SK-N-SH (cell line): ENCODE data around the gene SNX1.

ENCODE experiments used
- CTCF ChIP-seq: fragments of 200-600 bp; sonication (generic); IDR thresholded peaks from 2 replicates; pipeline ENCODE4 v1.6.1; 2017; ENCODE audit warnings: antibody characterized with exemption, mild to moderate bottlenecking, moderate library complexity
- MEF2A ChIP-seq: IDR thresholded peaks from 2 replicates; pipeline ENCODE4 v1.4.0; 2012; ENCODE audit warnings: low read depth, borderline replicate concordance
- USF1 ChIP-seq: IDR thresholded peaks from 2 replicates; pipeline ENCODE4 v1.4.0; 2012; ENCODE audit warnings: low read depth, borderline replicate concordance

- TF ChIP-seq MEF2A, result no peak
- no peak for TF ChIP-seq CTCF
- no peak for TF ChIP-seq USF1
Measured at GRCh38 chr15:64144192-64144564, 48.4 kb downstream of the SNX1 start.
